ENCODE results near the gene PKD1.
"Not testable (repeated sequence)": the region's sequence is repeated elsewhere in the genome, so short reads cannot be mapped to it uniquely, and the experiment has no call there.

- TF ChIP-seq POLR2AphosphoS5 (IDR thresholded peaks at IDR 0.05); POLR2A (IDR thresholded peaks at IDR 0.05; ENCODE audit: low read depth): not testable (repeated sequence)
- TF ChIP-seq, protein P1, sequence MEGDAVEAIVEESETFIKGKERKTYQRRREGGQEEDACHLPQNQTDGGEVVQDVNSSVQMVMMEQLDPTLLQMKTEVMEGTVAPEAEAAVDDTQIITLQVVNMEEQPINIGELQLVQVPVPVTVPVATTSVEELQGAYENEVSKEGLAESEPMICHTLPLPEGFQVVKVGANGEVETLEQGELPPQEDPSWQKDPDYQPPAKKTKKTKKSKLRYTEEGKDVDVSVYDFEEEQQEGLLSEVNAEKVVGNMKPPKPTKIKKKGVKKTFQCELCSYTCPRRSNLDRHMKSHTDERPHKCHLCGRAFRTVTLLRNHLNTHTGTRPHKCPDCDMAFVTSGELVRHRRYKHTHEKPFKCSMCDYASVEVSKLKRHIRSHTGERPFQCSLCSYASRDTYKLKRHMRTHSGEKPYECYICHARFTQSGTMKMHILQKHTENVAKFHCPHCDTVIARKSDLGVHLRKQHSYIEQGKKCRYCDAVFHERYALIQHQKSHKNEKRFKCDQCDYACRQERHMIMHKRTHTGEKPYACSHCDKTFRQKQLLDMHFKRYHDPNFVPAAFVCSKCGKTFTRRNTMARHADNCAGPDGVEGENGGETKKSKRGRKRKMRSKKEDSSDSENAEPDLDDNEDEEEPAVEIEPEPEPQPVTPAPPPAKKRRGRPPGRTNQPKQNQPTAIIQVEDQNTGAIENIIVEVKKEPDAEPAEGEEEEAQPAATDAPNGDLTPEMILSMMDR (IDR thresholded peaks at IDR 0.05) = not testable (repeated sequence)
These were observed 17.6 kb downstream of the PKD1 start for GRCh38 chr16:2117960-2118722.
